Naive thymus-derived CD4-positive, alpha-beta T cell (primary cell): ENCODE data around the gene SHROOM2. TPM values are rescaled to one million over a fixed set of nuclear protein-coding genes. Genes with fewer than 3 reads are reported as not detected.

Experiments used
- ATAC-seq: fragments of 150-1000 bp; cut with Tn5 transposase; 2 replicates; pipeline ENCODE4 v1.10.0; 2021; ENCODE audit warnings: mild to moderate bottlenecking, moderate library complexity
- CTCF ChIA-PET: fragments of 350-600 bp; sonication (Branson Sonifier 250); formaldehyde crosslinking; loops from one replicate; lab custom pipeline; 2021; ENCODE audit warnings: antibody characterized with exemption; lab: Charles Lee
- POLR2A ChIA-PET: fragments of 350-600 bp; sonication (Branson Sonifier 250); formaldehyde crosslinking; loops from one replicate; lab custom pipeline; 2021; ENCODE audit warnings: antibody characterized with exemption, inconsistent platforms; lab: Charles Lee
- DNase-seq, 9 donors: peaks; one replicate each; pipeline versions ENCODE4 v3.0.0 to v3.0.0-alpha.2; 2020 to 2022; ENCODE audit warnings: mixed read lengths in 1 of 9
- H3K27ac ChIP-seq: one replicate; pipeline ENCODE4 v1.7.0; 2013; ENCODE audit warnings: mild to moderate bottlenecking, low read depth, low read length, moderate library complexity
- H3K27me3 ChIP-seq, 2 donors: one replicate each; pipeline ENCODE4 v1.7.0; 2013; ENCODE audit warnings: low read length in 2 of 2, mild to moderate bottlenecking in 2 of 2, moderate library complexity in 2 of 2; ENCODE audit not compliant: control insufficient read depth in 2 of 2, insufficient read depth in 2 of 2
- H3K36me3 ChIP-seq, 3 experiments: 1 replicate in 2 of 3; 2 replicates in 1 of 3; pipeline ENCODE4 v1.7.0; 2013; ENCODE audit warnings: low read length in 3 of 3, mild to moderate bottlenecking in 3 of 3, moderate library complexity in 1 of 3; ENCODE audit not compliant: insufficient read depth in 3 of 3, control insufficient read depth in 2 of 3
- H3K4me1 ChIP-seq, 2 donors: one replicate each; pipeline ENCODE4 v1.7.0; 2013; ENCODE audit warnings: low read length in 2 of 2, mild to moderate bottlenecking in 2 of 2, moderate library complexity in 1 of 2; ENCODE audit not compliant: control insufficient read depth in 2 of 2, insufficient read depth in 2 of 2
- H3K4me3 ChIP-seq: 2 replicates; pipeline ENCODE4 v1.7.0; 2013; ENCODE audit warnings: mild to moderate bottlenecking, low read length
- H3K9me3 ChIP-seq, 3 experiments: 1 replicate in 2 of 3; 2 replicates in 1 of 3; pipeline ENCODE4 v1.7.0; 2013; ENCODE audit warnings: low read length in 3 of 3; ENCODE audit not compliant: control insufficient read depth in 2 of 3
- H3K27ac Mint-ChIP-seq, 9 donors: one replicate each; pipeline ENCODE4 v1.8.0; 2020 to 2022; ENCODE audit warnings: mixed read lengths in 9 of 9, mild to moderate bottlenecking in 8 of 9, moderate library complexity in 5 of 9, inconsistent platforms in 2 of 9
- H3K27me3 Mint-ChIP-seq, 5 donors: one replicate each; pipeline ENCODE4 v1.8.0; 2021 to 2022; ENCODE audit warnings: mixed read lengths in 5 of 5, mild to moderate bottlenecking in 1 of 5
- H3K36me3 Mint-ChIP-seq, 5 donors: one replicate each; pipeline ENCODE4 v1.8.0; 2020 to 2022; ENCODE audit warnings: mixed read lengths in 5 of 5, mild to moderate bottlenecking in 3 of 5, inconsistent platforms in 1 of 5
- H3K4me1 Mint-ChIP-seq, 7 donors: one replicate each; pipeline ENCODE4 v1.8.0; 2020 to 2022; ENCODE audit warnings: mixed read lengths in 7 of 7, mild to moderate bottlenecking in 3 of 7, inconsistent platforms in 1 of 7
- H3K4me3 Mint-ChIP-seq, 10 donors: one replicate each; pipeline ENCODE4 v1.8.0; 2020 to 2022; ENCODE audit warnings: mild to moderate bottlenecking in 10 of 10, mixed read lengths in 10 of 10, moderate library complexity in 6 of 10, inconsistent platforms in 2 of 10
- H3K9me3 Mint-ChIP-seq, 11 donors: one replicate each; pipeline ENCODE4 v1.8.0; 2020 to 2022; ENCODE audit warnings: mixed read lengths in 11 of 11, mild to moderate bottlenecking in 4 of 11, inconsistent platforms in 1 of 11, moderate library complexity in 1 of 11
- intact Hi-C, 2 donors: fragments of 100-400 bp; cut with micrococcal nuclease; formaldehyde crosslinking; loops; one replicate each; pipeline ENCODE4 v1.15.1; 2023
- polyA plus RNA-seq, 2 donors: library from polyadenylated mRNA; unstranded; fragments of 300-500 nt; fragmentation: Illumina TruSeq; gene quantifications; one replicate each; pipeline ENCODE4 v1.2.3, GENCODE V29; 2021
- total RNA-seq, 6 experiments: library from RNA in 5 of 6; stranded (reverse) in 5 of 6; gene quantifications; 1 replicate in 5 of 6; 2 replicates in 1 of 6; pipeline ENCODE4 v1.2.3 and lab custom pipeline; 2021 to 2026

The SHROOM2 gene
- total and polyA plus RNA-seq, 7 experiments from 2014 or later: not detected

DNA sequence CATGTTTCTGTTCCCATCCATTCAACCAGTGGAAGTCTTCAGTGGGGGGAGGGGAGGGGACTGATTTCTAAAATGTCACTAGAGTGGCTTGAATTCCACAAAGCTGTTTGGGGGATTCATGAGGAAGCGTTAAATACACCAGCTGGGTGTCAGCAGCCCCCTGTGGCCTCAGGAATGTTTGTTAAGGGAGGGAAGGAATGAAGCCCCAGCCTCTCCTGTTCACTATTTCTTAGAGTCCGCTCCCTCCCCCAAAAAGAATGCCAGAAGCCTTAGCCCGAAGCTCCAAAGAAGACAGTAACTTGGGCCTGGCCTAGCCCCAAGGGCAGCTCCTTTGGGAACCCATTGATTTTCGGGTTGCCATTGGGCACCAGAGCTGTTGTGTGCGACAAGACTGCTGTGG is 3.3 kb downstream of the SHROOM2 start:
- H3K4me3 ChIP-seq: no peak overlapping the region
- Mint-ChIP-seq H3K4me3 (no peak overlapping the region), H3K9me3 (peaks cover 0 to 7% (median 0%) of the 10 kb centered on the region in 11 donors), H3K27ac (no peak overlapping the region), H3K4me1 (peaks cover 0 to 16% (median 0%) of the 10 kb centered on the region in 7 donors), H3K27me3 (peaks cover 9 to 32% (median 19%) of the 10 kb centered on the region in 5 donors), H3K36me3 (no peaks in the 10 kb centered on the region)
- ChIA-PET POLR2A (no interaction called here), CTCF (no interaction called here)
- H3K36me3 ChIP-seq: no peaks in the 10 kb centered on the region
- H3K9me3 ChIP-seq: no peaks in the 10 kb centered on the region
- ATAC-seq (no peak), DNase-seq (no peak)
- intact Hi-C loops: no loop called here
- H3K27ac ChIP-seq: no peak overlapping the region
- H3K27me3 ChIP-seq: no peaks in the 10 kb centered on the region
- H3K4me1 ChIP-seq: no peaks in the 10 kb centered on the region

DNA sequence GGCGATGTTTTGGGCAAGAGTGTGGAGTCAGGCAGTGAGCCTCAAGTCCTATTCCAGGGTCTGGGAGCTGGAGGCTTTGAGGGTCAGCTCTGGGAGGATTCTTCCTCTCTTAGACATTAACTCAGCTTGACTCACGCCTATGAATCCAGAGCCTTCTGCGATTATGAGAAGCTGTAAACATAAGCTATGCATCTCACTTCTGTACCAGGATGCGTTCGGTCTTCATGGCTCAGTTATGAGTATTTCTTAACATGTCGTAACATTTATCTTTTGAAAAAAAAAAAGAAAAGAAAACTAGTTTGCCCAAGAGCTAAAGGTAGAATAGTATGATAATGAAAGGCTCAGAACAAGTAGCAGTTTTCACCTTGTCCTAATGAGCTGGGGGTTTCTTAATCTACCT is 4.6 kb downstream of the SHROOM2 start:
- ChIA-PET CTCF (interaction anchor here (0.6 kb wide), 1 partner anchor 29 kb away, joined by 3 read pairs; no protein-coding TSS in a partner anchor), POLR2A (no interaction called here)
- H3K4me1 ChIP-seq: no peaks in the 10 kb centered on the region
- H3K27ac ChIP-seq: no peak overlapping the region
- intact Hi-C loops: no loop called here
- Mint-ChIP-seq H3K27me3 (peaks cover 9 to 29% (median 24%) of the 10 kb centered on the region in 5 donors), H3K27ac (no peak overlapping the region), H3K4me3 (no peak overlapping the region), H3K9me3 (peaks cover 0 to 20% (median 8%) of the 10 kb centered on the region in 11 donors), H3K4me1 (peaks cover 0 to 9% (median 0%) of the 10 kb centered on the region in 7 donors), H3K36me3 (peaks cover 0 to 8% (median 0%) of the 10 kb centered on the region in 5 donors)
- no peaks in the 10 kb centered on the region for H3K36me3 ChIP-seq
- no peak overlapping the region for H3K4me3 ChIP-seq
- no peaks in the 10 kb centered on the region for H3K27me3 ChIP-seq
- no peaks in the 10 kb centered on the region for H3K9me3 ChIP-seq
- DNase-seq (no peak), ATAC-seq (no peak)

DNA sequence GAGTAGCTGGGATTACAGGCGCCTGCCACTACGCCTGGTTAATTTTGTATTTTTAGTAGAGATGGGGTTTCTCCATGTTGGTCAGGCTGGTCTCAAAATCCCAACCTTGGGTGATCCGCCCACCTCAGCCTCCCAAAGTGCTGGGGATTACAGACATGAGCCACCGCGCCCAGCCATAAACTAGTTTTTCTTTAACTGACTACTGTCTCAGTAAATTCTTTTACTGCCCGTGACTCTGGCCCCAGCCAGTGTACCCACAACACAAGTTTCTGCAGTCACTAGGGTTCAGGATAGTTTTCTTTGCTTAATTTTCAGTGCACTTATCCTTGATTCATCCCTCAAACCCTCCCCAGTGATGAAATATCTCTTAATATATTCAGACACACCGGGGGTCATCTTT is 8.3 kb downstream of the SHROOM2 start:
- Mint-ChIP-seq H3K27ac (no peak overlapping the region), H3K9me3 (peaks cover 0 to 28% (median 9%) of the 10 kb centered on the region in 11 donors), H3K27me3 (peaks cover 0 to 30% (median 4%) of the 10 kb centered on the region in 5 donors), H3K36me3 (peaks cover 0 to 8% (median 0%) of the 10 kb centered on the region in 5 donors), H3K4me3 (no peak overlapping the region), H3K4me1 (no peaks in the 10 kb centered on the region)
- ATAC-seq: no peak
- Histone ChIP-seq H3K36me3 (no peaks in the 10 kb centered on the region), H3K9me3 (no peaks in the 10 kb centered on the region), H3K4me1 (no peaks in the 10 kb centered on the region), H3K4me3 (no peak overlapping the region), H3K27me3 (no peaks in the 10 kb centered on the region), H3K27ac (no peak overlapping the region)
- no peak for DNase-seq
- intact Hi-C loops: no loop called here
- ChIA-PET CTCF (no interaction called here), POLR2A (no interaction called here)

DNA sequence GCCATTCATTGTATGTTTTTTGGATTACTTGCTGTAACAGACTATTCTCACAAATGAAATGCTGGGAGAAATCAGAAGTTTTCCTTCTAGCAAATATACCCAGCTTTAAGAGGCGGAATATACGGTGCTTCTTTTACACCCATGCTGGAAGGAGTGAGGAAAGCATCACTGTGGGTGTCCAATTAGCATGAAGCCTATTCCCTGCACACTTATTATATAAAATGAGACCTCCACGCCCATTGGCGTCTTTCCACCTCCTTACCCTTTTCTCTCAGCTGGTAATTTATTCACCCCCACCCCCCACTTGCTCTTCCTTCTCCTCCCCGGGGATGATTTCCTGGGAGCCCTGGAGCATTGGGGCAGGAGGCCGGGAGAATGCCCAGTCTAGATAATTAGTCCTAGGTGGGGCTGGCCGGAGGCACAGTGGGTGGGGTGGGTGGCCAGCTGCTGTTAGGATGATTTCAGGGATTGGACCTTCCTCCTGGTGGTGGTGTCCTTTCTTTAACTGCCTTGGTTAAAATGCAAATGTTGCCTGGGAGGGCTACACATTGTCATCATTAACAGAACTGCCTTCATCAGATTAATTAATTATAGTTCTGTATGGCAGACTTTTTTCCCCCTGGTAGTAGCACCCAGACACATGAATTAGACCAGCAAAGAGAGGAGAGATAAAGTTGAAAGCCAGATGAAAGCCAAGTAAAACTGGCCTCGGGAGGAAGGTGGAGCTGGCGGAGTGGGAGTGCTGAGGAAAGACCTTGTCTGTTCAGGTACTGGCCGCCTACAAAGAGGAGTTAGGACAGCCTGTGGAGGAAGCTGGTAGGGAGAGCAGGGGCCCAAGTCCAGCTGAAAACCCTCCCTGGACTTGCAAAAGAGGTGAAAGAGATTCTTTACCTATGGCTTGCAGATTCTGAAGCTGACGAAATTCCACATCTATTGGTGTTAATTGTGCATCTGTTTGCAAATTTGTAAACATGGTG is 11.4 kb downstream of the SHROOM2 start:
- Mint-ChIP-seq H3K9me3 (peaks cover 0 to 41% (median 14%) of the 10 kb centered on the region in 11 donors), H3K27ac (no peak overlapping the region), H3K4me3 (no peak overlapping the region), H3K36me3 (peaks cover 0 to 13% (median 0%) of the 10 kb centered on the region in 5 donors), H3K27me3 (peaks cover 0 to 26% (median 10%) of the 10 kb centered on the region in 5 donors), H3K4me1 (no peaks in the 10 kb centered on the region)
- no peak for DNase-seq
- Histone ChIP-seq H3K9me3 (no peaks in the 10 kb centered on the region), H3K27ac (no peak overlapping the region), H3K4me3 (no peak overlapping the region), H3K27me3 (no peaks in the 10 kb centered on the region), H3K4me1 (no peaks in the 10 kb centered on the region), H3K36me3 (no peaks in the 10 kb centered on the region)
- intact Hi-C loops: no loop called here
- ChIA-PET CTCF (no interaction called here), POLR2A (no interaction called here)
- ATAC-seq: no peak

DNA sequence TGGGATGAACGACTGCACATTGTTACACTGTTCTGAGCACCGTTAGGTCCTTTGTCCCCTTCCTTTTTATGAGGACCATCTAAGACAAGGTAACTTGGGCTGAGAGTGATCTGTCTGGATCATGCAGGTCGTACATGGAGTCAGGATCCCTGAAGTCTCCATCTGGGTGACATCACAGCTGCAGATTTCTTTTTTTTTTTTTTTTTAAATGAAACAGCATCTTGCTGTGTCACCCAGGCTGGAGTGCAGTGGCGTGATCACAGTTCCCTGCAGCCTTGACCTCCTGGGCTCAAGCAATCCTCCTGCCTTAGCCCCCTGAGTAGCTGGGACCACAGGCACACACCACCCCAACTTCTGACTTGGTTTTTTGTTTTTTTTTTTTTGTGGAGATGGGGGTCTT is 16.5 kb downstream of the SHROOM2 start:
- Histone ChIP-seq H3K27ac (no peak overlapping the region), H3K4me3 (no peak overlapping the region), H3K27me3 (no peaks in the 10 kb centered on the region), H3K36me3 (no peaks in the 10 kb centered on the region), H3K9me3 (no peaks in the 10 kb centered on the region), H3K4me1 (no peaks in the 10 kb centered on the region)
- peaks cover 0 to 11% (median 10%) of the 10 kb centered on the region in 5 donors for H3K27me3 Mint-ChIP-seq
- ATAC-seq (no peak), DNase-seq (no peak)
- intact Hi-C loops: no loop called here
- no peaks in the 10 kb centered on the region for H3K4me1 Mint-ChIP-seq
- H3K36me3 Mint-ChIP-seq: peaks cover 0 to 9% (median 0%) of the 10 kb centered on the region in 5 donors
- ChIA-PET POLR2A (no interaction called here), CTCF (no interaction called here)
- H3K27ac Mint-ChIP-seq: no peak overlapping the region
- H3K9me3 Mint-ChIP-seq: peaks cover 0 to 19% (median 7%) of the 10 kb centered on the region in 11 donors
- H3K4me3 Mint-ChIP-seq: no peak overlapping the region

DNA sequence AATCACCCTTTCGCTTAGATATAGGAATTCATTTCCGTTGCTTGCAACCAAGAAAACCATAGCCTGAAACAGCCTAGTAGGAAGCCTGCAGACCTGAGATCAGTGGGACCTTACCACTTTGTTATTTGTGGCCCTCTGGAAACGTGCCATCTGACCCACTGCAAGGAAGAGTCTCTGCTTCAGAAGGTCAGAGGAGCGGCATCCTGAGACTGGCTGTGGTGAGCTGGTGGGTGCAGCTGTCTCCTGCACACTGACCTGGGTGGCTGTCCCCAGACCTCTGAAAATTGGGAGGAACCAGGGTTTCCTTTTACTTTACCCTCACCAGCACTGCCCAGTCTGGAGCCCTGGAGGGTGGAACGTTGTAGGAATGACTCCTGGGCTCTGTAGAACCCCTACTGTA is 18.2 kb downstream of the SHROOM2 start:
- H3K9me3 Mint-ChIP-seq: peaks cover 0 to 14% (median 7%) of the 10 kb centered on the region in 11 donors

More for the DNA sequence above, 18.2 kb downstream of the SHROOM2 start:
- H3K27ac ChIP-seq: no peak overlapping the region
- ChIA-PET POLR2A (no interaction called here), CTCF (no interaction called here)
- H3K4me3 ChIP-seq: no peak overlapping the region
- H3K9me3 ChIP-seq: no peaks in the 10 kb centered on the region
- ATAC-seq (no peak), DNase-seq (no peak)
- peaks cover 0 to 9% (median 6%) of the 10 kb centered on the region in 5 donors for H3K27me3 Mint-ChIP-seq
- H3K4me1 ChIP-seq: no peaks in the 10 kb centered on the region
- no peak overlapping the region for H3K27ac Mint-ChIP-seq
- H3K4me1 Mint-ChIP-seq: no peaks in the 10 kb centered on the region
- H3K36me3 Mint-ChIP-seq: peaks cover 0 to 9% (median 0%) of the 10 kb centered on the region in 5 donors
- H3K36me3 ChIP-seq: no peaks in the 10 kb centered on the region
- no peaks in the 10 kb centered on the region for H3K27me3 ChIP-seq
- intact Hi-C loops: no loop called here
- no peak overlapping the region for H3K4me3 Mint-ChIP-seq
